HCT116 (cell line): Measurements from ENCODE around the gene SLC12A1. TPM values are rescaled to one million over a fixed set of nuclear protein-coding genes. Genes with fewer than 3 reads are reported as not detected.

Experiments used
- ATAC-seq: fragments of 200-7000 bp; cut with Tn5 transposase; 2 replicates; pipeline ENCODE4 v1.9.1; 2020; ENCODE audit warnings: mild to moderate bottlenecking, moderate library complexity
- BruUV-seq: library from RNA; stranded (reverse); fragments of 400-500 nt; replicated peaks from 2 replicates; lab custom pipeline; 2021; lab: Mats Ljungman, UMichigan
- CTCF ChIA-PET: fragments of 300-600 bp; sonication (Branson Sonifier 250); formaldehyde crosslinking; loops from one replicate; lab custom pipeline; 2021; ENCODE audit warnings: antibody characterized with exemption; lab: Charles Lee
- POLR2A ChIA-PET: fragments of 300-600, 350-600 bp; sonication (Branson Sonifier 250); formaldehyde crosslinking; loops from one replicate; lab custom pipeline; 2021; ENCODE audit warnings: antibody characterized with exemption; lab: Charles Lee
- RAD21 ChIA-PET, 2 experiments: fragments of 300-600 bp; sonication (Branson Sonifier 250); formaldehyde crosslinking; loops; one replicate each; lab custom pipeline; 2023; ENCODE audit warnings: low total read pairs in 2 of 2; ENCODE audit not compliant: uncharacterized antibody in 2 of 2, unreplicated experiment in 2 of 2, low non-redundant PET in 1 of 2; lab: Charles Lee
- DNase-seq: peaks from one replicate; pipeline ENCODE4 v3.0.0-alpha.2; 2010; ENCODE audit warnings: low read depth, low spot score
- H2AFZ ChIP-seq: fragments of 200-600 bp; shearing (Covaris generic), sonication (generic); 2 replicates; pipeline ENCODE4 v1.6.1; 2017; ENCODE audit warnings: low read depth, mixed run types, mixed read lengths, antibody characterized with exemption, low read length; ENCODE audit not compliant: poor library complexity, severe bottlenecking
- H3K27ac ChIP-seq: 2 replicates; pipeline ENCODE4 v1.5.1; 2012; ENCODE audit warnings: low read depth, low read length
- H3K27me3 ChIP-seq: fragments of 200-600 bp; sonication (generic); 2 replicates; pipeline ENCODE4 v1.6.1; 2016; ENCODE audit warnings: mixed run types, low read length, mixed read lengths; ENCODE audit not compliant: insufficient read depth
- H3K36me3 ChIP-seq, 2 experiments: fragments of 200-500 bp in 1 of 2; fragments of 200-600 bp in 1 of 2; sonication (Bioruptor generic) in 1 of 2; sonication (generic) in 1 of 2; 2 replicates each; pipeline versions ENCODE4 v1.5.1 to v1.6.1; 2014 to 2016; ENCODE audit warnings: low read length in 2 of 2, inconsistent platforms in 1 of 2, mixed read lengths in 1 of 2, mixed run types in 1 of 2; ENCODE audit not compliant: insufficient read depth in 2 of 2, control insufficient read depth in 1 of 2
- H3K4me1 ChIP-seq, 2 experiments: fragments of 200-600 bp in 1 of 2; sonication (generic) in 1 of 2; 2 replicates each; pipeline versions ENCODE4 v1.5.1 to v1.6.1; 2012 to 2017; ENCODE audit warnings: low read length in 2 of 2, inconsistent platforms in 1 of 2, mild to moderate bottlenecking in 1 of 2, mixed read lengths in 1 of 2, mixed run types in 1 of 2, moderate library complexity in 1 of 2; ENCODE audit not compliant: insufficient read depth in 2 of 2, control insufficient read depth in 1 of 2
- H3K4me2 ChIP-seq: fragments of 200-600 bp; sonication (generic); 2 replicates; pipeline ENCODE4 v1.6.1; 2017; ENCODE audit warnings: mixed run types, low read length, mixed read lengths
- H3K4me3 ChIP-seq, 2 experiments: fragments of 200-600 bp in 1 of 2; sonication (generic) in 1 of 2; replicated peaks in 1 of 2; 2 replicates each; pipeline ENCODE4 v1.5.1; 2011 to 2016; ENCODE audit warnings: low read length in 2 of 2, control low read depth in 1 of 2, low read depth in 1 of 2, mild to moderate bottlenecking in 1 of 2, mixed read lengths in 1 of 2, mixed run types in 1 of 2
- H3K79me2 ChIP-seq: fragments of 200-600 bp; sonication (generic); 2 replicates; pipeline ENCODE4 v1.6.1; 2017; ENCODE audit warnings: mild to moderate bottlenecking, mixed run types, low read length, moderate library complexity, mixed read lengths; ENCODE audit not compliant: insufficient read depth
- H3K9ac ChIP-seq: fragments of 200-600 bp; sonication (generic); 2 replicates; pipeline ENCODE4 v1.6.1; 2016; ENCODE audit warnings: low read length, mixed read lengths
- H3K9me2 ChIP-seq: fragments of 200-600 bp; sonication (generic), shearing (Covaris generic); 2 replicates; pipeline ENCODE4 v1.6.1; 2017; ENCODE audit warnings: mixed run types, mild to moderate bottlenecking, moderate library complexity; ENCODE audit not compliant: insufficient read depth
- H3K9me3 ChIP-seq, 2 experiments: fragments of 200-500 bp in 1 of 2; fragments of 200-600 bp in 1 of 2; sonication (Bioruptor generic) in 1 of 2; sonication (generic) in 1 of 2; 2 replicates each; pipeline ENCODE4 v1.6.1; 2014 to 2017; ENCODE audit warnings: low read length in 2 of 2, mixed read lengths in 2 of 2, inconsistent platforms in 1 of 2, low read depth in 1 of 2, mild to moderate bottlenecking in 1 of 2, mixed run types in 1 of 2, moderate library complexity in 1 of 2; ENCODE audit not compliant: control insufficient read depth in 1 of 2, insufficient read depth in 1 of 2
- H4K20me1 ChIP-seq: fragments of 200-600 bp; sonication (generic), shearing (Covaris generic); 2 replicates; pipeline ENCODE4 v1.6.1; 2017; ENCODE audit warnings: mixed run types, mild to moderate bottlenecking, moderate library complexity; ENCODE audit not compliant: insufficient read depth
- ATF3 ChIP-seq: IDR thresholded peaks from 2 replicates; pipeline ENCODE4 v1.6.1; 2012
- CEBPB ChIP-seq: IDR thresholded peaks from 2 replicates; pipeline ENCODE4 v1.6.1; 2012; ENCODE audit warnings: low read depth
- ELF1 ChIP-seq: IDR thresholded peaks from 2 replicates; pipeline ENCODE4 v1.6.1; 2012; ENCODE audit warnings: low read depth, borderline replicate concordance
- EZH2 ChIP-seq: fragments of 200-600 bp; sonication (generic); IDR thresholded peaks from 2 replicates; pipeline ENCODE4 v1.6.1; 2017; ENCODE audit warnings: antibody characterized with exemption, mixed run types
- EZH2phosphoT487 ChIP-seq: fragments of 200-600 bp; IDR thresholded peaks from 2 replicates; pipeline ENCODE4 v1.6.1; 2018; ENCODE audit warnings: antibody characterized with exemption, borderline replicate concordance
- FOSL1 ChIP-seq: IDR thresholded peaks from 2 replicates; pipeline ENCODE4 v1.6.1; 2012; ENCODE audit warnings: low read depth
- JUND ChIP-seq: IDR thresholded peaks from 2 replicates; pipeline ENCODE4 v1.6.1; 2012
- MAX ChIP-seq: IDR thresholded peaks from 2 replicates; pipeline ENCODE4 v1.6.1; 2012
- POLR2A ChIP-seq: IDR thresholded peaks from 2 replicates; pipeline ENCODE4 v1.7.0; 2011; ENCODE audit warnings: borderline replicate concordance; ENCODE audit not compliant: insufficient read depth, insufficient read length; ENCODE audit errors: extremely low read depth
- POLR2AphosphoS5 ChIP-seq: IDR thresholded peaks from 2 replicates; pipeline ENCODE4 v1.6.1; 2011; ENCODE audit warnings: mild to moderate bottlenecking, low read depth, low read length, moderate library complexity
- RAD21 ChIP-seq: IDR thresholded peaks from 2 replicates; pipeline ENCODE4 v1.6.1; 2012; ENCODE audit warnings: low read depth, mild to moderate bottlenecking
- REST ChIP-seq: IDR thresholded peaks from 2 replicates; pipeline ENCODE4 v1.6.1; 2012; ENCODE audit warnings: low read depth
- SIN3A ChIP-seq: IDR thresholded peaks from 2 replicates; pipeline ENCODE4 v1.6.1; 2012; ENCODE audit warnings: low read depth
- SP1 ChIP-seq: IDR thresholded peaks from 2 replicates; pipeline ENCODE4 v1.6.1; 2012; ENCODE audit warnings: low read depth
- SRF ChIP-seq: IDR thresholded peaks from 2 replicates; pipeline ENCODE4 v1.6.1; 2012; ENCODE audit warnings: low read depth
- TCF7L2 ChIP-seq: IDR thresholded peaks from 2 replicates; pipeline ENCODE4 v1.7.0; 2011; ENCODE audit warnings: borderline replicate concordance, inconsistent platforms; ENCODE audit not compliant: insufficient read depth, insufficient read length; ENCODE audit errors: extremely low read depth
- YY1 ChIP-seq: IDR thresholded peaks from 2 replicates; pipeline ENCODE4 v1.6.1; 2011; ENCODE audit warnings: low read length, low read depth, moderate library complexity, mild to moderate bottlenecking; ENCODE audit not compliant: insufficient replicate concordance; ENCODE audit errors: extremely low read depth
- ZBTB33 ChIP-seq: IDR thresholded peaks from 2 replicates; pipeline ENCODE4 v1.6.1; 2011; ENCODE audit warnings: mild to moderate bottlenecking, low read length, moderate library complexity; ENCODE audit not compliant: insufficient replicate concordance; ENCODE audit errors: extremely low read depth
- ZFX ChIP-seq: fragments of 450-650 bp; IDR thresholded peaks from 2 replicates; pipeline ENCODE4 v1.6.1; 2017
- ZNF274 ChIP-seq: fragments of 200-500 bp; sonication (Bioruptor generic); IDR thresholded peaks from 2 replicates; pipeline ENCODE4 v1.6.1; 2014; ENCODE audit warnings: mild to moderate bottlenecking, low read depth, low read length, inconsistent platforms
- intact Hi-C: fragments of 100-400 bp; cut with micrococcal nuclease; formaldehyde crosslinking; loops from 2 replicates; pipeline ENCODE4 v1.10.0; 2022
- total RNA-seq: library from RNA; stranded (reverse); gene quantifications from one replicate; pipeline ENCODE4 v1.2.1, GENCODE V29; 2021; ENCODE audit not compliant: unreplicated experiment

SLC12A1 gene
- total RNA-seq, 1 experiment from 2014 or later, result not detected

GRCh38 chr15:48191574-48192225 is 14.4 kb upstream of the SLC12A1 start, which contains the start of gene CTXN2 (continued):
- no peak for TF ChIP-seq ELF1
- no peak for TF ChIP-seq POLR2A
- TF ChIP-seq REST, result no peak
- TF ChIP-seq, all 23 proteins: peak for 0

GRCh38 chr15:48202068-48202467 is 4.0 kb upstream of the SLC12A1 start:
- Histone ChIP-seq H3K9ac (no peak overlapping the region), H3K9me2 (no peaks in the 10 kb centered on the region), H3K27ac (no peak overlapping the region), H3K9me3 (no peaks in the 10 kb centered on the region), H3K27me3 (no peaks in the 10 kb centered on the region), H4K20me1 (no peaks in the 10 kb centered on the region), H3K79me2 (no peaks in the 10 kb centered on the region), H3K4me1 (no peaks in the 10 kb centered on the region), H3K4me3 (no peak overlapping the region), H3K4me2 (no peak overlapping the region), H2AFZ (no peak overlapping the region), H3K36me3 (no peaks in the 10 kb centered on the region)
- no peak for DNase-seq
- POLR2A ChIA-PET, result no interaction called here
- no TSS peak for BruUV-seq
- CTCF ChIA-PET, result no interaction called here
- RAD21 ChIA-PET, result no interaction called here
- intact Hi-C loops, result no loop called here
- ATAC-seq, result no peak
- TF ChIP-seq ZBTB33 (no peak), JUND (no peak), POLR2AphosphoS5 (no peak), MAX (no peak), ZFX (no peak), CEBPB (no peak), ATF3 (no peak), RAD21 (no peak), EZH2 (no peak), EZH2phosphoT487 (no peak), FOSL1 (no peak), SIN3A (no peak), TCF7L2 (no peak), SP1 (no peak), YY1 (no peak), SRF (no peak), ZNF274 (no peak)
